Glutamatergic neuron (in vitro differentiated cells): ENCODE measurements around the gene ST6GALNAC5. TPM values are rescaled to one million over a fixed set of nuclear protein-coding genes. Genes with fewer than 3 reads are reported as not detected.

Experiments used
- DNase-seq: peaks from one replicate; pipeline ENCODE4 v3.0.0; 2022
- H3K27ac Mint-ChIP-seq: one replicate; pipeline ENCODE4 v1.8.0; 2020; ENCODE audit warnings: mild to moderate bottlenecking, mixed read lengths, inconsistent platforms; ENCODE audit not compliant: unreplicated experiment
- H3K27me3 Mint-ChIP-seq: one replicate; pipeline ENCODE4 v1.8.0; 2020; ENCODE audit warnings: mild to moderate bottlenecking, moderate library complexity, mixed read lengths, inconsistent platforms; ENCODE audit not compliant: unreplicated experiment
- H3K36me3 Mint-ChIP-seq: one replicate; pipeline ENCODE4 v1.8.0; 2020; ENCODE audit warnings: mild to moderate bottlenecking, mixed read lengths, inconsistent platforms; ENCODE audit not compliant: unreplicated experiment
- H3K4me1 Mint-ChIP-seq: one replicate; pipeline ENCODE4 v1.8.0; 2020; ENCODE audit warnings: mild to moderate bottlenecking, low read depth, mixed read lengths, inconsistent platforms; ENCODE audit not compliant: unreplicated experiment
- H3K4me3 Mint-ChIP-seq: one replicate; pipeline ENCODE4 v1.8.0; 2020; ENCODE audit warnings: mild to moderate bottlenecking, mixed read lengths, inconsistent platforms; ENCODE audit not compliant: unreplicated experiment
- H3K9me3 Mint-ChIP-seq: one replicate; pipeline ENCODE4 v1.8.0; 2020; ENCODE audit warnings: mild to moderate bottlenecking, moderate library complexity, mixed read lengths, inconsistent platforms; ENCODE audit not compliant: unreplicated experiment
- CTCF ChIP-seq: fragments of 200-600 bp; sonication (generic); IDR thresholded peaks from one replicate; pipeline ENCODE4 v1.5.0; 2021; ENCODE audit not compliant: partially characterized antibody, unreplicated experiment
- total RNA-seq: library from RNA; stranded (reverse); fragmentation: NEBNext Ultra II Directional; extraction: Animal tissue kit (Norgen Biotek cat#: 25700); gene quantifications from one replicate; pipeline ENCODE4 v1.2.1, GENCODE V29; 2021; ENCODE audit not compliant: unreplicated experiment

ST6GALNAC5 gene
- total RNA-seq, 1 donor from 2014 or later = 141 TPM

- no peaks in the 10 kb centered on the region for H3K27me3 Mint-ChIP-seq
- DNase-seq = no peak
- no peak overlapping the region for H3K27ac Mint-ChIP-seq
- TF ChIP-seq CTCF = no peak
- H3K4me3 Mint-ChIP-seq = no peak overlapping the region
- H3K9me3 Mint-ChIP-seq = peaks cover 2% of the 10 kb centered on the region
- no peaks in the 10 kb centered on the region for H3K36me3 Mint-ChIP-seq
- H3K4me1 Mint-ChIP-seq = peaks cover 9% of the 10 kb centered on the region
These were observed 61.2 kb downstream of the ST6GALNAC5 start for GRCh38 chr1:76928522-76928921.

- TF ChIP-seq CTCF = no peak
- Mint-ChIP-seq H3K9me3 (peaks cover 2% of the 10 kb centered on the region), H3K36me3 (no peaks in the 10 kb centered on the region), H3K4me3 (no peak overlapping the region), H3K27me3 (no peaks in the 10 kb centered on the region), H3K27ac (no peak overlapping the region), H3K4me1 (peaks cover 9% of the 10 kb centered on the region)
- no peak for DNase-seq
These were observed 61.9 kb downstream of the ST6GALNAC5 start for GRCh38 chr1:76929136-76929535.

- no peak overlapping the region for H3K4me3 Mint-ChIP-seq
- no peaks in the 10 kb centered on the region for H3K36me3 Mint-ChIP-seq
- TF ChIP-seq CTCF = no peak
- H3K9me3 Mint-ChIP-seq = peaks cover 5% of the 10 kb centered on the region
- no peak overlapping the region for H3K27ac Mint-ChIP-seq
- H3K27me3 Mint-ChIP-seq = no peaks in the 10 kb centered on the region
- no peak for DNase-seq
- H3K4me1 Mint-ChIP-seq = peaks cover 16% of the 10 kb centered on the region
These were observed 66.9 kb downstream of the ST6GALNAC5 start for GRCh38 chr1:76933847-76934815.

GRCh38 chr1:76938304-76938703 lies 71.0 kb downstream of the ST6GALNAC5 start:
- no peak for TF ChIP-seq CTCF
- Mint-ChIP-seq H3K9me3 (peaks cover 7% of the 10 kb centered on the region), H3K4me3 (peak overlapping the region; percentile 12), H3K4me1 (peaks cover 18% of the 10 kb centered on the region), H3K27me3 (peaks cover under 1% of the 10 kb centered on the region), H3K36me3 (peaks cover 11% of the 10 kb centered on the region), H3K27ac (no peak overlapping the region)
- no peak for DNase-seq

- Mint-ChIP-seq H3K27ac (peak overlapping the region; percentile 2), H3K36me3 (peaks cover 11% of the 10 kb centered on the region), H3K27me3 (peaks cover 3% of the 10 kb centered on the region), H3K4me1 (peaks cover 17% of the 10 kb centered on the region), H3K9me3 (peaks cover 7% of the 10 kb centered on the region), H3K4me3 (peak overlapping the region; percentile 7)
- no peak for DNase-seq
- no peak for TF ChIP-seq CTCF
These were observed 72.0 kb downstream of the ST6GALNAC5 start for GRCh38 chr1:76939050-76939816.
